ENCODE data around the gene TAF12. TPM values are rescaled to one million over a fixed set of nuclear protein-coding genes. Genes with fewer than 3 reads are reported as not detected.
"Not testable (repeated sequence)": the region's sequence is repeated elsewhere in the genome, so short reads cannot be mapped to it uniquely, and the experiment has no call there.

The TAF12 gene, protein sequence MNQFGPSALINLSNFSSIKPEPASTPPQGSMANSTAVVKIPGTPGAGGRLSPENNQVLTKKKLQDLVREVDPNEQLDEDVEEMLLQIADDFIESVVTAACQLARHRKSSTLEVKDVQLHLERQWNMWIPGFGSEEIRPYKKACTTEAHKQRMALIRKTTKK
- 34.1 and 34.9 TPM in 2 replicates for polyA plus RNA-seq (2014; cell fraction: cytosol; rRNA removed)
- 24.1 and 27.3 TPM in 2 replicates for polyA plus RNA-seq (2014; cell fraction: nucleus; rRNA removed)

- DNase-seq (ENCODE audit: low spot score): peak; percentile 93
Measured at GRCh38 chr1:28642847-28643635, at the start of gene TAF12. TAF12 (minus strand) TSS chr1:28643067; CDS start chr1:28622081, 20,986 bp downstream.

- not testable (repeated sequence) for DNase-seq (ENCODE audit: low spot score)
Measured at GRCh38 chr1:28691627-28692026, 48.8 kb upstream of the TAF12 start.

DNA sequence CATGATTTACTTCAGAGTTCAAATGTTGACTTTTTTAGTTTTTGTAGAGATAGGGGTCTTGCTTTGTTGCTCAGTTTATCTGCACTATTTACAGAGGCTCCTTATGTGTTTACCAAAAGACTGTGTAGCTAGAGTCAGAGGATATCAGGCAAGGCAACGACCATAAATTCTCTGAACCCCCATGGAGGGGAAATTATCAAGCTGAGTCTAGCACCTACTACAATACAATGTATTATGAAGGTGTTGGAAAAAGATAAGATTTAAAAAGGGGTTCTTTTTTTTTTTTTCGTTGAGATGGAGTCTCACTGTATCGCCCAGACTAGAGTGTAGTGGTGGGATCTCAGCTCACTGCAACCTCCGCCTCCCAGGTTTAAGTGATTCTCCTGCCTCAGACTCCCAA is 42.1 kb upstream of the TAF12 start:
- DNase-seq (ENCODE audit: low spot score): no peak

- no peak for DNase-seq (ENCODE audit: low spot score)
Measured at GRCh38 chr1:28682840-28683239, 40.0 kb upstream of the TAF12 start.

DNA sequence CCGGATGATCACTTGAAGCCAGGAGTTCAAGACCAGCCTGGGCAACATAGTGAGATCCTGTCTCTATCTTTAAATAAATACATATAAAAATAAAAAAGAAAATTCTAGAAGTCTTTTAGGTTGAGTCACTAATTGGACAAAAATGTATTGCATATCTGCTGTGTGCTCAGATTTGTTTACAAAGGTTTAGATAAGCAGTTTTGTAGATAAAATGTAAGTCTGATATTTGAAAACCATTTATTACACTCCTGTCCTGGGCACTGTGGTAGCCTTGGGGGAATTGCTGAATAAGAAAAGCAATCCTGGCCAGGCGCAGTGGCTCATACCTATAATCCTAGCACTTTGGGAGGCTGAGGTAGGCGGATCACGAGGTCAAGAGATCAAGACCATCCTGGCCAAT is 37.3 kb upstream of the TAF12 start:
- no peak for DNase-seq (ENCODE audit: low spot score)

DNA sequence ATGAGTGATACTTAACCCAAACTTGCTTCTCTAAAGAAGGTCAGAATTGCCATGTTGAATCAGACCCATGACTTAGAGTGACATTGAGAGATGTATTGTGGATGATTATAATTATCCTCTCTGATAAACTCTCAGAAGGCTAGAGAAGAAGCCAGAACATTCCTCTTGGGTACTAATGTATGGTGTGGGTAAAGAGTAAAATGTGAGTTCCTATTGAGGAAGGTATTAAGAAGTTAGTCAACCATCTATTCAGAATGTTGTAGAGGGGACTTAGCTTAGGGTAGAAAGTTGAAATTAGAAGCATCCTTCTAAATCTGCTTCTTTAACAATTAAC is 33.0 kb upstream of the TAF12 start:
- no peak for DNase-seq (ENCODE audit: low spot score)

DNA sequence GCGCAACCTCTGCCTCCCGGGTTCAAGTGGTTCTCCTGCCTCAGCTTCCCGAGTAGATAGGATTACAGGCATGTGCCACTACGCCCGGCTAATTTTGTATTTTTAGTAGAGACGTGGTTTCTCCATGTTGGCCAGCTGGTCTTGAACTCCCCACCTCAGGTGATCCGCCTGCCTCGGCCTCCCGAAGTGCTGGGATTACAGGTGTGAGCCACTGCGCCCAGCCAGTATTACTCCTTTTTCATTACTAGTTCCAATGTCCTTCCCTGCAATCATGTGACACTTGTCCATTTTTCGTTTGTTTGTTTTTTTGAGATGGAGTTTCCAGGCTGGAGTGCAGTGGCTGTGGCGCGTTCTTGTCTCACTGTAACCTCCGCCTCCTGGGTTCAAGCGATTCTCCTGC is 30.1 kb upstream of the TAF12 start:
- not testable (repeated sequence) for DNase-seq (ENCODE audit: low spot score)

- DNase-seq (ENCODE audit: low spot score): no peak
Measured at GRCh38 chr1:28671254-28671780, 28.4 kb upstream of the TAF12 start.

DNA sequence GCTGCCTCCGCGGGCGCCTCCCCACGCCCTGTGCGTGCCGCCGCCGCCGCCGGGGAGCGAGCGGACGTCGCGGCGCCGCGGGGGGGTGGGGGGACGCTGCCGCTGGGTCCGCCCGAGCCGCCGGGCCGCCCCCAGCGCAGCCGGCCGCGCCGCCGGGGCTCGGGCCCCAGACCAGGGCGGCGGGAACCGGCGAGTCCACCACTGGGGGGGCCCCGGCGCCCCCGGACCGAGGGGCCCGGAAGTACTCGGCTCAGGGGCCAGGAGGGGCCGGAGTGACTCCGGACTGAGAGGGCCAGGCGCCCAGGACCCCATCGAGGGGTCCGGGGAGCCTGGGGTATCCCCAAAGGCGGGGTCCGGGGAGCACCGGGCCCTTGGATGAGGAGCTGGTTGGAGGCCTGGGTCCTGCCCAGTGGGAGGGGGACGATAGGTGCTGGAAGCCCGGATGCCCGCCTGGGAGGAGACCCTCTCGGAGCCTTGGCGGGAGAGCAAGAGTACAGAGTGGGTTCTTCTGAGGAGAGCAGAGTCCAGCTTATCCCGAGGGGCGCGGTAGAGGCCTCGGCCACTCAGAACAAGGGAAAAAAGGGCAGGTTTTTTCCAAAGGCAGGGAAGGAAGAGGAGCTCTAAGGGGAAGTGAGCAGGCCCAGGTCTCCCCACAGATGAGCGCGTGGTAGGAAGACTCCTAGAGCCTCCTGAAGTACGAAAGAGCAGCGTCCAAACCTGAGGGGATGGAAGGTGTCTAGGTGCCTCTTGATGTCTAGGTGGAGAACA is 26.3 kb upstream of the TAF12 start:
- peak; percentile 57 for DNase-seq (ENCODE audit: low spot score)

DNA sequence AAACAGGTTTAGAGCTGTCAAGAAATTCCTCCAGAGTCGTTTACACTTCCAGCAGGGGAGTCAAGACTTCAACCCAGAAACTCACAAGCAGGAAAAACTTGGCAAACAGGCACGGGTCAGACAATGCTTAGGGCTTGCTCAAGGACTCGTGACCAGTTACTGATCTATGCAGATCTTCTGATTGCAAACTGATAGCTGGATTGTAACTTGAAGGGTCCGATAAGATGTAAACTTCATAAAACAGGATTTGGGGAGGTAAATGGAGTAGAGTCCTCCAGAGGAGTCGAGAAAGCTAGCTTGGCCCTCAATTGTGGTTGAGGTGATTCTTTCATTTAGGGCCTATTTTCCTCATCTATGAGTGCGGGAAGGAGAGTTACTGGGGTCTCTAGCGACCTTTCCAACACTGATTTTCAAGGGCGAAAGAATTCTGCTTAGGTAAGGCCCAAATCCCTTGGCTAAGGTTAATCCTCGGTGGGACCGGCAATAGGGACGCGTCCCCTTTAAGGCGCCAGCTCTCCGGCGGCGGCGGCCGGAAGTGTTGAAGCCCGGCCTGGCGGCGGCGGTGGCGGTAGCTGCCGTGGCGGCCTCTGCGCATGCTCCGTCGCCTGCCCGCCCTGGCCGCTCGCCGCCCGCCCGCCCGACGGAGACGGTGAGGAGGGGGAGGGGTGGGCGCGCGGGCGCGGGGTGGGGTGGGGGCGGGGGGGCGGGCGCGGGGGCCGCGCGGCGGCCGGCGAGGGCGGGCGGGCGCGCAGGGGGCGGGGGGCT is 25.5 kb upstream of the TAF12 start, which contains the start of gene GMEB1:
Gene GMEB1, plus strand, starts transcription at position 594 of the 765 bp plus-strand sequence. CDS start 14,829 bp downstream, outside the sequence.
- peak; percentile 84 for DNase-seq (ENCODE audit: low spot score)

DNA sequence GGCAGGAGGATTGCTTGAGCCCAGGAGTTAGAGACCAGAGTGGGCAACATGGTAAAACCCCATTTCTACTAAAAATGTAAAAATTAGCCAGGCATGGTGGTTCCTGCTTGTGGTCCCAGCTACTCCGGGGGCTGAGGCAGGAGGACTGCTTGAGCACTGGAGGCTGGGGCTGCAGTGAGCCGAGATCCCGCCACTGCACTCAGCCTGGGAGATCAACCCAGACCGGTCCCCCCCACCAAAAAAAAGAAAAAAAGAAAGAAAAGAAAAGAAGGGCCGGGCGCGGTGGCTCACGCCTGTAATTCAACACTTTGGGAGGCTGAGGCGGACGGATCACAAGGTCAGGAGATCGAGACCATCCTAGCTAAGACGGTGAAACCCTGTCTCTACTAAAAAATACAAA is 23.9 kb upstream of the TAF12 start:
- no peak for DNase-seq (ENCODE audit: low spot score)

DNA sequence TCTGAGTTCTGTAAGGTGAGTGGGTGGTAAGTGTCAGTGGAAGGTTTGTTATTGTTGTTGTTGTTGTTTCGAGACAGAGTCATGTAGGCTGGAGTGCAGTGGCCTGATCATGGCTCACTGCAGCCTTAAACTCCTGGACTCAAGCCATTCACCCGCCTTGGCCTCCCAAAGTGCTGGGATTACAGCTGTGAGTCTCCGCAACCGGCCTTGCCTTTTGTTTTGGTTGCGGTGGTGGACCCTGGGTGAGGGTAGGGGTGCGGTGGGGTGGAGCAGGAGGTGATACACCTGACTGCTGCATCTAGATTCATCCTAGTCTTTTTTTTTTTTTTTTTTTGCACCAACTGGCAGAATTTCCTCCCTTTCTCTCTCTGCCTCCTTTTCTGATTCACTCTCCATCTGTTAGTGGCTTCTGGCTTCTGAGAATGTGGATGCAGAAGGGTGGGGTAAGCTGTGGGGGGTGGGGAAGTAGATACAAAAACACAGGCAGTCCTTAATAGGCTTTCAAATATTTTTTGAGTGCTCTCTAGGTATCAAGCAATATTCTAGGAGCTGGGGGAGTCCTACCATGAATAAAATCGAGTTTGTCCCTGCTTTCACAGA is 21.1 kb upstream of the TAF12 start:
- no peak for DNase-seq (ENCODE audit: low spot score)

DNA sequence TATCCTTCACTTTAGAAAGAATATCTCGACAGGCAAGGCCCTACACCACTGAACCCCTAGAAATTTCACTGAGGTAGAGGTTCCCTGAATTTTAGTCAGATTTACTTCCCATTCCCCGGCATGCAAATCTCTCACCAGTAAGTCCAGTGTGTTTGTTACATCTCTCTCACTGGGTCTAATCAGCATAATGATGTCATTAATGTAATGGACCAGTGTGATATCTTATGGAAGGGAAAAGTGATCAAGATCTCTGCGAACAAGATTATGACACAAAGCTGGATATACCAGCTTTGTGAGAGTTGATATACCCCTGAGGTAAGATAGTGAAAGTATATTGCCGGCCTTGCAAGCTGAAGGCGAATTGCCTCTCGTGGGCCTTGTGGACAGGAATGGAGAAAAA is 13.5 kb upstream of the TAF12 start:
- DNase-seq (ENCODE audit: low spot score): no peak

GRCh38 chr1:28655448-28656311 is 12.8 kb upstream of the TAF12 start:
- DNase-seq (ENCODE audit: low spot score): not testable (repeated sequence)

- not testable (repeated sequence) for DNase-seq (ENCODE audit: low spot score)
Measured at GRCh38 chr1:28653870-28654269, 11.0 kb upstream of the TAF12 start.

- not testable (repeated sequence) for DNase-seq (ENCODE audit: low spot score)
Measured at GRCh38 chr1:28653063-28653462, 10.2 kb upstream of the TAF12 start.

DNA sequence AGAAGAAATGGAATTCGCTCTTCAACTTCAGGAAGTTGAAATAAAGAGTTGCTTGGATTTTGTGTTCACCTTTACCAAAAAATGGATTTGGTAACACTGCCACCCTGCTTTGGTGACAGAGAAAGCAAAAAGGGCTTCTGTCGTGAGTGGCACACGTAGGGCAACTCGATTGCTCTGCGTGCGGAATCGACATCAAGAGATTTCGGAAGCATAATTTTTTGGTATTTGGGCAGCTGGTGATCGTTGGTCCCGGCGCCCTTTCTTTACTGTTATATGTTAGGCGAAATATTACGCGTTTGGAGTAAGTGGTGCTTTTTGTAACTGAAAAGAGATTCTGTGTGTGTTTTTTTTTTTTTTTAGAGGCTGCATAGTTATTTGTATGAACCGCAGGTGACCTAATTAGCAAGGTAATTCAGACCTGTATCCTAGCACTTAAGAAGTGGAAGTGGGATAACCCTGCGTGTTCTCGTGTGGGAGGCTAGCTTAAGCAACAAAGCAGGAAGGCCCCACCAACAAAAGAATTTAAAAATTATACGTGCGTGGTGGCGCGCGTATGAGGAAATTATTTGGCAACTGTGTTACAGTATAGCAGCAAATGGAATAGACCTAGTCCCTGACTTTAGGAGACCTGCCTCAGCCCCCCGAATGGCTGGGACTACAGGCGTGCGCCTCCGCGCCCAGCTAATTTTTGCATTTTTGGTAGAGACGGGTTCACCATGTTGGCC is 5.8 kb upstream of the TAF12 start, which contains the start of gene RNU11:
Gene RNU11, plus strand, starts transcription at position 127 of the 725 bp plus-strand sequence.
- DNase-seq (ENCODE audit: low spot score): peak; percentile 99

DNA sequence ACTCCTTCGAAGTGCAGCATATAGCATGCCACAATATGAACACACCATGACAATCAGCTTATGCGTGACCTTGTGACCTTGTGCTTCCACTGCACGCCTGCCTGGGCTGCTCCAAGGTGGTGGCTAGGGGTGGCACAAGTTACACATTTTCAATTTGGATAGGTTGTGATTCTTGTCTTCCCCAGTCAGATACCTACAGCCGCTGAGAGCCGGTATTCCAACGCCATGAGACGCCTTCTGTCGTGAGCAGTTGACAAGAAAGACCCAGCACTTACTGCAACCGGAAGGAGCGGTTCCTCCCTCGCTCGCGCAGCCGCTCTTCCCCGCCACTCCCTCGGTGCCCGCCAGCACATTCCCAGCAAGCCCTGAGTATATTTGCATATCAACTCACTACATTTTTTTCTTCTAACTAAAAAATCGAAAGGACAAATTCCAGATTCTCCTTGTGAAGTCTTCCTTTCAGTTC is 5.2 kb upstream of the TAF12 start:
- DNase-seq (ENCODE audit: low spot score): peak; percentile 97

GRCh38 chr1:28646040-28646439 is 3.2 kb upstream of the TAF12 start:
- no peak for DNase-seq (ENCODE audit: low spot score)

Measured in SK-N-DZ (cell line).